ENCODE measurements around the gene ZNF71.

Gene ZNF71

GRCh38 chr19:56619121-56619520, 24.0 kb downstream of the ZNF71 start:
- H3K27ac ChIP-seq (replicated peaks) = no peak overlapping the region
- DNase-seq (ENCODE audit: low read depth in 1 of 2, low spot score in 1 of 2) = no peak
- no peaks in the 10 kb centered on the region for H3K27me3 ChIP-seq (ENCODE audit: insufficient read depth, poor library complexity, severe bottlenecking)
- no peak for TF ChIP-seq CTCF (IDR thresholded peaks at IDR 0.05; ENCODE audit: insufficient read depth, low read length)
- TF ChIP-seq GABPA (IDR thresholded peaks at IDR 0.05; ENCODE audit: low read depth) = no peak
- no peak for TF ChIP-seq POLR2AphosphoS5 (IDR thresholded peaks at IDR 0.05; ENCODE audit: low read depth)
- TF ChIP-seq REST (IDR thresholded peaks at IDR 0.05; ENCODE audit: insufficient replicate concordance, low read depth) = no peak
- TF ChIP-seq SPI1 (IDR thresholded peaks at IDR 0.05; ENCODE audit: borderline replicate concordance, low read depth) = no peak
- no peak overlapping the region for H3K4me3 ChIP-seq (replicated peaks; ENCODE audit: insufficient read depth, low read length)

GRCh38 chr19:56622374-56622773, 27.3 kb downstream of the ZNF71 start:
- Histone ChIP-seq H3K4me3 (replicated peaks; ENCODE audit: insufficient read depth, low read length) (no peak overlapping the region), H3K27ac (replicated peaks) (no peak overlapping the region), H3K27me3 (ENCODE audit: insufficient read depth, poor library complexity, severe bottlenecking) (no peaks in the 10 kb centered on the region)
- no peak for TF ChIP-seq POLR2AphosphoS5 (IDR thresholded peaks at IDR 0.05; ENCODE audit: low read depth)
- DNase-seq (ENCODE audit: low read depth in 1 of 2, low spot score in 1 of 2) = no peak

- Histone ChIP-seq H3K27me3 (ENCODE audit: insufficient read depth, poor library complexity, severe bottlenecking) (no peaks in the 10 kb centered on the region), H3K27ac (replicated peaks) (no peak overlapping the region), H3K4me3 (replicated peaks; ENCODE audit: insufficient read depth, low read length) (no peak overlapping the region)
- DNase-seq (ENCODE audit: low read depth in 1 of 2, low spot score in 1 of 2) = no peak
- TF ChIP-seq GABPA (IDR thresholded peaks at IDR 0.05; ENCODE audit: low read depth) = no peak
- TF ChIP-seq POLR2AphosphoS5 (IDR thresholded peaks at IDR 0.05; ENCODE audit: low read depth) = no peak
- TF ChIP-seq REST (IDR thresholded peaks at IDR 0.05; ENCODE audit: insufficient replicate concordance, low read depth) = no peak
- no peak for TF ChIP-seq SPI1 (IDR thresholded peaks at IDR 0.05; ENCODE audit: borderline replicate concordance, low read depth)
- TF ChIP-seq CTCF (IDR thresholded peaks at IDR 0.05; ENCODE audit: insufficient read depth, low read length) = no peak
These were observed 27.9 kb downstream of the ZNF71 start for GRCh38 chr19:56623006-56623405.

- TF ChIP-seq CTCF (IDR thresholded peaks at IDR 0.05; ENCODE audit: insufficient read depth, low read length) = no peak
- no peak for TF ChIP-seq POLR2AphosphoS5 (IDR thresholded peaks at IDR 0.05; ENCODE audit: low read depth)
- TF ChIP-seq GABPA (IDR thresholded peaks at IDR 0.05; ENCODE audit: low read depth) = no peak
- TF ChIP-seq SPI1 (IDR thresholded peaks at IDR 0.05; ENCODE audit: borderline replicate concordance, low read depth) = no peak
- TF ChIP-seq REST (IDR thresholded peaks at IDR 0.05; ENCODE audit: insufficient replicate concordance, low read depth) = no peak
- no peak for DNase-seq (ENCODE audit: low read depth in 1 of 2, low spot score in 1 of 2)
- H3K27me3 ChIP-seq (ENCODE audit: insufficient read depth, poor library complexity, severe bottlenecking) = no peaks in the 10 kb centered on the region
- no peak overlapping the region for H3K27ac ChIP-seq (replicated peaks)
- H3K4me3 ChIP-seq (replicated peaks; ENCODE audit: insufficient read depth, low read length) = no peak overlapping the region
These were observed 30.6 kb downstream of the ZNF71 start for GRCh38 chr19:56625708-56626107.
